ENCODE measurements around the gene HPGDS.
"Not testable (repeated sequence)": the region's sequence is repeated elsewhere in the genome, so short reads cannot be mapped to it uniquely, and the experiment has no call there.

DNA sequence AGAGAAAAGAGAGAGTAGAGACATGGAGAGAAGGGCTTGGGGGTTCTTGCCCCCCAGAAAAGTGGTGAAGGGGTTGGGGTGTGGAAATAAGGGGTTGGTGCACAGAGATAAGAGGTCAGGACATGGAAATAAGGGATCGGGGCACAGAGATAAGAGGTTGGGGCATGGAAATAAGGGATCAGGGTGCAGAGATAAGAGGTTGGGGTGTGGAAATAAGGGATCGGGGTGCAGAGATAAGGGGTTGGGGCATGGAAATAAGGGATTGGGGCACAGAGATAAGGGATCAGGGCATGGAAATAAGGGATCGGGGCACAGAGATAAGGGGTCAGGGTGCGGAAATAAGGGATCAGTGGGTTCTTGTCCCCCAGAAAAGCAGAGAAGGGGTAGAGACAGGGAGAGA, 45.3 kb upstream of the HPGDS start:
- TF ChIP-seq POLR2A (IDR thresholded peaks at IDR 0.05; ENCODE audit: low read length); GATA1 (IDR thresholded peaks at IDR 0.05; ENCODE audit: low read depth, low read length): not testable (repeated sequence)

Data from erythroblast (primary cell).